WTC11 (cell line): ENCODE results near the gene ARL4D. TPM values are rescaled to one million over a fixed set of nuclear protein-coding genes. Genes with fewer than 3 reads are reported as not detected.

Source experiments
- ATAC-seq: fragments of 200-7000 bp; cut with Tn5 transposase; 2 replicates; pipeline ENCODE4 v1.10.0; 2021; ENCODE audit warnings: mild to moderate bottlenecking, moderate library complexity
- CTCF ChIA-PET: fragments of 300-600 bp; sonication (Branson Sonifier 250); formaldehyde crosslinking; loops from one replicate; lab custom pipeline; 2021; ENCODE audit warnings: antibody characterized with exemption; lab: Charles Lee
- POLR2A ChIA-PET: fragments of 350-600 bp; sonication (Branson Sonifier 250); formaldehyde crosslinking; loops from one replicate; lab custom pipeline; 2021; ENCODE audit warnings: antibody characterized with exemption; lab: Charles Lee
- DNase-seq: peaks from one replicate; pipeline ENCODE4 v3.0.0; 2021; ENCODE audit warnings: low spot score
- H3K27ac Mint-ChIP-seq: 2 replicates; pipeline ENCODE4 v1.8.0; 2021; ENCODE audit warnings: mixed read lengths
- H3K27me3 Mint-ChIP-seq: 2 replicates; pipeline ENCODE4 v1.8.0; 2021; ENCODE audit warnings: low read depth, mild to moderate bottlenecking, moderate library complexity, mixed read lengths
- H3K36me3 Mint-ChIP-seq: 2 replicates; pipeline ENCODE4 v1.8.0; 2021; ENCODE audit warnings: mixed read lengths
- H3K4me1 Mint-ChIP-seq: 2 replicates; pipeline ENCODE4 v1.8.0; 2022; ENCODE audit warnings: mixed read lengths
- H3K4me3 Mint-ChIP-seq: 2 replicates; pipeline ENCODE4 v1.8.0; 2021; ENCODE audit warnings: mild to moderate bottlenecking, moderate library complexity, mixed read lengths
- H3K9me3 Mint-ChIP-seq: 2 replicates; pipeline ENCODE4 v1.8.0; 2021; ENCODE audit warnings: mixed read lengths
- CBFB ChIP-seq: sonication (generic); formaldehyde crosslinking; IDR thresholded peaks from 2 replicates; pipeline ENCODE4 v1.8.1; 2022; ENCODE audit warnings: mild to moderate bottlenecking, low read depth, missing genetic modification reagents
- CREB1 ChIP-seq: sonication (generic); formaldehyde crosslinking; IDR thresholded peaks from 2 replicates; pipeline ENCODE4 v1.8.0; 2023; ENCODE audit warnings: mild to moderate bottlenecking, missing genetic modification reagents
- FOXK1 ChIP-seq: sonication (generic); formaldehyde crosslinking; IDR thresholded peaks from 2 replicates; pipeline ENCODE4 v1.8.0; 2022; ENCODE audit warnings: mild to moderate bottlenecking, moderate library complexity, missing genetic modification reagents
- GTF2I ChIP-seq: fragments of 250-450 bp; sonication (Bioruptor Pico); conservative IDR thresholded peaks from 2 replicates; pipeline ENCODE4 v1.4.0; 2021; ENCODE audit warnings: mild to moderate bottlenecking
- HMGA2 ChIP-seq: fragments of 250-450 bp; sonication (Bioruptor Pico); IDR thresholded peaks from 2 replicates; pipeline ENCODE4 v1.4.0; 2021; ENCODE audit warnings: mild to moderate bottlenecking, moderate library complexity
- IRF2 ChIP-seq: sonication (generic); formaldehyde crosslinking; IDR thresholded peaks from 2 replicates; pipeline ENCODE4 v1.8.0; 2022; ENCODE audit warnings: low read depth, missing genetic modification reagents, borderline replicate concordance
- MYBL2 ChIP-seq: sonication (generic); formaldehyde crosslinking; IDR thresholded peaks from 2 replicates; pipeline ENCODE4 v1.8.1; 2023; ENCODE audit warnings: mild to moderate bottlenecking, moderate library complexity, missing genetic modification reagents
- NFE2L1 ChIP-seq: sonication (generic); formaldehyde crosslinking; IDR thresholded peaks from 2 replicates; pipeline ENCODE4 v1.8.1; 2023; ENCODE audit warnings: missing genetic modification reagents
- NR1H2 ChIP-seq: sonication (generic); formaldehyde crosslinking; IDR thresholded peaks from 2 replicates; pipeline ENCODE4 v1.9.0; 2021; ENCODE audit warnings: mild to moderate bottlenecking, moderate library complexity, missing genetic modification reagents
- PRRX2 ChIP-seq: fragments of 250-450 bp; sonication (Bioruptor Pico); IDR thresholded peaks from 2 replicates; pipeline ENCODE4 v1.8.0; 2021; ENCODE audit warnings: mild to moderate bottlenecking
- SP1 ChIP-seq: sonication (generic); formaldehyde crosslinking; conservative IDR thresholded peaks from 2 replicates; pipeline ENCODE4 v1.8.1; 2022; ENCODE audit warnings: missing genetic modification reagents
- TCF7 ChIP-seq: sonication (generic); formaldehyde crosslinking; IDR thresholded peaks from 2 replicates; pipeline ENCODE4 v1.8.0; 2022; ENCODE audit warnings: mild to moderate bottlenecking, low read depth, missing genetic modification reagents, moderate library complexity
- ZNF219 ChIP-seq: sonication (generic); formaldehyde crosslinking; IDR thresholded peaks from 2 replicates; pipeline ENCODE4 v1.8.0; 2023; ENCODE audit warnings: missing genetic modification reagents, mild to moderate bottlenecking, borderline replicate concordance
- ZNF263 ChIP-seq: sonication (generic); formaldehyde crosslinking; IDR thresholded peaks from 2 replicates; pipeline ENCODE4 v1.8.1; 2022; ENCODE audit warnings: low read depth, mild to moderate bottlenecking, moderate library complexity, missing genetic modification reagents
- total RNA-seq: library from RNA; stranded (reverse); gene quantifications from 3 replicates; pipeline ENCODE4 v1.2.3, GENCODE V29; 2021
- TF ChIP-seq, protein P1 (sequence below): sonication (generic); formaldehyde crosslinking; IDR thresholded peaks from 2 replicates; pipeline ENCODE4 v1.8.0; 2022; ENCODE audit warnings: missing genetic modification reagents
- TF ChIP-seq, protein P2 (sequence below): sonication (generic); formaldehyde crosslinking; IDR thresholded peaks from 2 replicates; pipeline ENCODE4 v1.8.0; 2023; ENCODE audit warnings: missing genetic modification reagents
- TF ChIP-seq, protein P3 (sequence below): sonication (generic); formaldehyde crosslinking; IDR thresholded peaks from 2 replicates; pipeline ENCODE4 v1.8.1; 2023; ENCODE audit warnings: mild to moderate bottlenecking, missing genetic modification reagents
- TF ChIP-seq, protein P4 (sequence below): sonication (generic); formaldehyde crosslinking; IDR thresholded peaks from 2 replicates; pipeline ENCODE4 v1.8.1; 2023; ENCODE audit warnings: mild to moderate bottlenecking, missing genetic modification reagents, moderate library complexity
- TF ChIP-seq, protein P5 (sequence below): sonication (generic); formaldehyde crosslinking; IDR thresholded peaks from 2 replicates; pipeline ENCODE4 v1.8.1; 2022; ENCODE audit warnings: missing genetic modification reagents, borderline replicate concordance

Gene ARL4D
- total RNA-seq, 1 experiment from 2014 or later = 11.9 TPM

DNA sequence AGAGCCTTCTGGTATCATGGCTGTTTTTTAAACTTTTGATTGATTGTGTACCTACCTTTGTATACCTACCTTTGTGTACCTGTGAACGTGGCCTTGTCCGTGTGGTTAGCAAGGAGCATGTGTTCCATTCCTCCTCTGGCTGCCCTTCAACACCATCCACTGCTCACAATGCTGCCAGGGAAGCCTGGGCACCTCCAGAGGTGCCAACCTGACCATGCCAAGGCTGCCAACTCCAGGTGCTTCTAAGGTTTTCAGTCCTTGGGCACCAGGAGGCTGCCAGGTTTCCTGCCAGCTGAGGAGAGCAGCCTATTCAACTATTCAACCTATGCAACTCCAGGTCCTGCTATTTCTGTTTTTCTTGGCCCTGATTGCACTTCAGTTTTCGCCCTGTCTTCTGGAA lies 17.6 kb upstream of the ARL4D start:
- ChIA-PET POLR2A (interaction anchor here (0.7 kb wide), 1 partner anchor 13 kb away, joined by 3 read pairs; no protein-coding TSS in a partner anchor), CTCF (interaction anchor here (1.2 kb wide), 1 partner anchor 103 kb away, joined by 3 read pairs; the partner anchor contains the start of gene DHX8)
- ATAC-seq (no peak), DNase-seq (no peak)
- Mint-ChIP-seq H3K36me3 (peaks cover 14% of the 10 kb centered on the region), H3K4me1 (peaks cover 5% of the 10 kb centered on the region; the same call in 1 of the 2 replicates), H3K4me3 (no peak overlapping the region), H3K27ac (no peak overlapping the region), H3K27me3 (peaks cover 7% of the 10 kb centered on the region), H3K9me3 (peaks cover 18% of the 10 kb centered on the region)
- TF ChIP-seq SP1 (CRISPR knock-in tag) = no peak
- no peak for TF ChIP-seq NR1H2 (CRISPR knock-in tag)
- TF ChIP-seq, protein P1, sequence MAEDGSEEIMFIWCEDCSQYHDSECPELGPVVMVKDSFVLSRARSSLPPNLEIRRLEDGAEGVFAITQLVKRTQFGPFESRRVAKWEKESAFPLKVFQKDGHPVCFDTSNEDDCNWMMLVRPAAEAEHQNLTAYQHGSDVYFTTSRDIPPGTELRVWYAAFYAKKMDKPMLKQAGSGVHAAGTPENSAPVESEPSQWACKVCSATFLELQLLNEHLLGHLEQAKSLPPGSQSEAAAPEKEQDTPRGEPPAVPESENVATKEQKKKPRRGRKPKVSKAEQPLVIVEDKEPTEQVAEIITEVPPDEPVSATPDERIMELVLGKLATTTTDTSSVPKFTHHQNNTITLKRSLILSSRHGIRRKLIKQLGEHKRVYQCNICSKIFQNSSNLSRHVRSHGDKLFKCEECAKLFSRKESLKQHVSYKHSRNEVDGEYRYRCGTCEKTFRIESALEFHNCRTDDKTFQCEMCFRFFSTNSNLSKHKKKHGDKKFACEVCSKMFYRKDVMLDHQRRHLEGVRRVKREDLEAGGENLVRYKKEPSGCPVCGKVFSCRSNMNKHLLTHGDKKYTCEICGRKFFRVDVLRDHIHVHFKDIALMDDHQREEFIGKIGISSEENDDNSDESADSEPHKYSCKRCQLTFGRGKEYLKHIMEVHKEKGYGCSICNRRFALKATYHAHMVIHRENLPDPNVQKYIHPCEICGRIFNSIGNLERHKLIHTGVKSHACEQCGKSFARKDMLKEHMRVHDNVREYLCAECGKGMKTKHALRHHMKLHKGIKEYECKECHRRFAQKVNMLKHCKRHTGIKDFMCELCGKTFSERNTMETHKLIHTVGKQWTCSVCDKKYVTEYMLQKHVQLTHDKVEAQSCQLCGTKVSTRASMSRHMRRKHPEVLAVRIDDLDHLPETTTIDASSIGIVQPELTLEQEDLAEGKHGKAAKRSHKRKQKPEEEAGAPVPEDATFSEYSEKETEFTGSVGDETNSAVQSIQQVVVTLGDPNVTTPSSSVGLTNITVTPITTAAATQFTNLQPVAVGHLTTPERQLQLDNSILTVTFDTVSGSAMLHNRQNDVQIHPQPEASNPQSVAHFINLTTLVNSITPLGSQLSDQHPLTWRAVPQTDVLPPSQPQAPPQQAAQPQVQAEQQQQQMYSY (CRISPR knock-in tag) = no peak
- no peak for TF ChIP-seq ZNF263
- TF ChIP-seq GTF2I (CRISPR knock-in tag) = no peak
- TF ChIP-seq MYBL2 (CRISPR knock-in tag) = no peak
- no peak for TF ChIP-seq TCF7 (CRISPR knock-in tag)
- no peak for TF ChIP-seq CBFB (CRISPR knock-in tag)
- TF ChIP-seq, protein P2, sequence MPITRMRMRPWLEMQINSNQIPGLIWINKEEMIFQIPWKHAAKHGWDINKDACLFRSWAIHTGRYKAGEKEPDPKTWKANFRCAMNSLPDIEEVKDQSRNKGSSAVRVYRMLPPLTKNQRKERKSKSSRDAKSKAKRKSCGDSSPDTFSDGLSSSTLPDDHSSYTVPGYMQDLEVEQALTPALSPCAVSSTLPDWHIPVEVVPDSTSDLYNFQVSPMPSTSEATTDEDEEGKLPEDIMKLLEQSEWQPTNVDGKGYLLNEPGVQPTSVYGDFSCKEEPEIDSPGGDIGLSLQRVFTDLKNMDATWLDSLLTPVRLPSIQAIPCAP = no peak

DNA sequence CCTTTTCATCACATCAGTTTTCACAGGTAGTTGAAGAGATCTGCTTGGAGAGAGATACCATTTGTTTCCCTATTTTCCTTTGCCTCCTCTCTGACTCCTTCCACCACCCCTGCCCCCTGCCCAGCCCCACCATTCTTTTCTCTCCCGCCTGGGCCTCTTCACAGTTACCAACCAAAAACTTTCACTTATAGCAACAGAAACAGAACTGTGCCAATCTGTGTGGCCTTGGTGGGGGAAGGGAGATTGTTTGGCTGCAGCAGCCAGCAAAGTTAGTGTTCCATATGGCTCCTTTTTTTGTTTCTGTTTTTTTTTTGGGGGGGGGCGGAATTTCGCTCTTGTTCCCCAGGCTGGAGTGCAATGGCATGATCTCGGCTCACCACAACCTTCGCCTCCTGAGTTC lies 17.2 kb upstream of the ARL4D start:
- H3K27ac Mint-ChIP-seq = no peak overlapping the region
- peaks cover 5% of the 10 kb centered on the region; the same call in 1 of the 2 replicates for H3K4me1 Mint-ChIP-seq
- ChIA-PET CTCF (no interaction called here), POLR2A (no interaction called here)
- H3K9me3 Mint-ChIP-seq = peaks cover 18% of the 10 kb centered on the region
- H3K4me3 Mint-ChIP-seq = no peak overlapping the region
- H3K27me3 Mint-ChIP-seq = peaks cover 7% of the 10 kb centered on the region
- ATAC-seq (no peak), DNase-seq (no peak)
- H3K36me3 Mint-ChIP-seq = peaks cover 14% of the 10 kb centered on the region
- TF ChIP-seq NFE2L1 (no peak), HMGA2 (CRISPR knock-in tag) (no peak), IRF2 (no peak), CREB1 (CRISPR knock-in tag) (no peak), MYBL2 (CRISPR knock-in tag) (no peak), PRRX2 (CRISPR knock-in tag) (no peak), NR1H2 (CRISPR knock-in tag) (no peak), FOXK1 (CRISPR knock-in tag) (no peak), ZNF219 (CRISPR knock-in tag) (no peak)
- TF ChIP-seq, protein P3, sequence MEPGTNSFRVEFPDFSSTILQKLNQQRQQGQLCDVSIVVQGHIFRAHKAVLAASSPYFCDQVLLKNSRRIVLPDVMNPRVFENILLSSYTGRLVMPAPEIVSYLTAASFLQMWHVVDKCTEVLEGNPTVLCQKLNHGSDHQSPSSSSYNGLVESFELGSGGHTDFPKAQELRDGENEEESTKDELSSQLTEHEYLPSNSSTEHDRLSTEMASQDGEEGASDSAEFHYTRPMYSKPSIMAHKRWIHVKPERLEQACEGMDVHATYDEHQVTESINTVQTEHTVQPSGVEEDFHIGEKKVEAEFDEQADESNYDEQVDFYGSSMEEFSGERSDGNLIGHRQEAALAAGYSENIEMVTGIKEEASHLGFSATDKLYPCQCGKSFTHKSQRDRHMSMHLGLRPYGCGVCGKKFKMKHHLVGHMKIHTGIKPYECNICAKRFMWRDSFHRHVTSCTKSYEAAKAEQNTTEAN (CRISPR knock-in tag) = no peak
- TF ChIP-seq, protein P4, sequence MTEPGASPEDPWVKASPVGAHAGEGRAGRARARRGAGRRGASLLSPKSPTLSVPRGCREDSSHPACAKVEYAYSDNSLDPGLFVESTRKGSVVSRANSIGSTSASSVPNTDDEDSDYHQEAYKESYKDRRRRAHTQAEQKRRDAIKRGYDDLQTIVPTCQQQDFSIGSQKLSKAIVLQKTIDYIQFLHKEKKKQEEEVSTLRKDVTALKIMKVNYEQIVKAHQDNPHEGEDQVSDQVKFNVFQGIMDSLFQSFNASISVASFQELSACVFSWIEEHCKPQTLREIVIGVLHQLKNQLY (CRISPR knock-in tag) = no peak
- TF ChIP-seq, protein P5, sequence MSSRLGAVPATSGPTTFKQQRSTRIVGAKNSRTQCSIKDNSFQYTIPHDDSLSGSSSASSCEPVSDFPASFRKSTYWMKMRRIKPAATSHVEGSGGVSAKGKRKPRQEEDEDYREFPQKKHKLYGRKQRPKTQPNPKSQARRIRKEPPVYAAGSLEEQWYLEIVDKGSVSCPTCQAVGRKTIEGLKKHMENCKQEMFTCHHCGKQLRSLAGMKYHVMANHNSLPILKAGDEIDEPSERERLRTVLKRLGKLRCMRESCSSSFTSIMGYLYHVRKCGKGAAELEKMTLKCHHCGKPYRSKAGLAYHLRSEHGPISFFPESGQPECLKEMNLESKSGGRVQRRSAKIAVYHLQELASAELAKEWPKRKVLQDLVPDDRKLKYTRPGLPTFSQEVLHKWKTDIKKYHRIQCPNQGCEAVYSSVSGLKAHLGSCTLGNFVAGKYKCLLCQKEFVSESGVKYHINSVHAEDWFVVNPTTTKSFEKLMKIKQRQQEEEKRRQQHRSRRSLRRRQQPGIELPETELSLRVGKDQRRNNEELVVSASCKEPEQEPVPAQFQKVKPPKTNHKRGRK (CRISPR knock-in tag) = no peak
- TF ChIP-seq, protein P1 (CRISPR knock-in tag) = no peak
- TF ChIP-seq, protein P2 = no peak
